ENCODE data around the gene IGFBP6. TPM values are rescaled to one million over a fixed set of nuclear protein-coding genes. Genes with fewer than 3 reads are reported as not detected.

IGFBP6 gene
- total and polyA plus RNA-seq, 2 donors = 39.8 to 461 TPM

DNA sequence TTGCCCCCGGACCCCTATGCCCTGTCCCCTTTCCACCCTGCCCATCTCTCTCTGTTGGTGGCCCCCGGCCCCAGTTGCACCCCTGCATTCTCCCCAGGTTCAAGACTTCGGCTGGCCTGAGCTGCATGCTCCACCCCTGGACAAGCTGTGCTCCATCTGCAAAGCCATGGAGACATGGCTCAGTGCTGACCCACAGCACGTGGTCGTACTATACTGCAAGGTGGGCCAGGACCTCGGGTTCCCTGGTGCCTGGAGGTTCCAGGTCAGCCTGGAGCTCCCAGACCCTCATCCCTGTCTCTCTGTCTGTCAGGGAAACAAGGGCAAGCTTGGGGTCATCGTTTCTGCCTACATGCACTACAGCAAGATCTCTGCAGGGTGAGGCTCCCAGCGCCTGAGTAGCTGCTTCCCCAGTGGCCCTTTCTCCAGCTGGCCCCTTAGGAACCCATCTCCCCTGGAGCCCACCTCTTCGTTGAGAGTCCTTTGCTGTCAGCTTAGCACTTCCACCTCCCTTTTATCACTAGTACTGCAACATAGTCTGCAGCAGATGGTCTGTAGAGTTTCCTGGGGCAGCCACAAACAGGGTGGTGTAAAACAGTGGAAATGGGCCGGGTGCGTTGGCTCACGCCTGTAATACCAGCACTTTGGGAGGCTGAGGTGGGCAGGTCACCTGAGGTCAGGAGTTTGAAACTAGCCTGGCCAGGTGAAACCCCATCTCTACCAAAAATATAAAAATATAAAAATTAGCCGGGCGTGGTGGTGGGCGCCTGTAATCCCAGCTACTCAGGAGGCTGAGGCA is 41.8 kb upstream of the IGFBP6 start:
- Histone ChIP-seq H3K4me1 (ENCODE audit: insufficient read depth) (no peaks in the 10 kb centered on the region), H3K4me3 (ENCODE audit: low read depth, low read length) (no peak overlapping the region), H3K36me3 (ENCODE audit: insufficient read depth) (no peaks in the 10 kb centered on the region), H3K27ac (ENCODE audit: low read depth) (no peak overlapping the region)
- WGBS = 86% methylated on average over 15 of the region's 15 CpGs
- no peak for DNase-seq (ENCODE audit: extremely low spot score)

DNA sequence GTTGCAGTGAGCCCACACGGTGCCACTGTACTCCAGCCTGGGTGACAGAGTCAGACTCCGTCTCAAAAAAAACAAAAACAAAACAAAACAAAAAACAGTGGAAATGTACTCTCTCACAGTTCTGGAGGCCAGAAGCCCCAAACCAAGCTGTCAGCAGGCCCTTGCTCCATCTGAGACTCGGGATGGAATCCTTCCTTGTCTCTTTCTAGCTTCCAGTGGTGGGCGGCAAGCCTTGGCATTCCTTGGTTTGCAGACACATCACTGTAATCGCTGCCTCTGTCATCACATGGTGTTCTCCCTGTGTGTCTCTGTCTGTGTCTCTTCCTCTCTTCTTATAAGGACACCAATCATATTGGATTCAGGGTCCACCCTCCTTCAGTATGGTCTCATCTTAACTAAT is 41.2 kb upstream of the IGFBP6 start:
- DNase-seq (ENCODE audit: extremely low spot score) = no peak
- H3K27ac ChIP-seq (ENCODE audit: low read depth) = no peak overlapping the region
- H3K4me1 ChIP-seq (ENCODE audit: insufficient read depth) = no peaks in the 10 kb centered on the region
- H3K4me3 ChIP-seq (ENCODE audit: low read depth, low read length) = no peak overlapping the region
- no peaks in the 10 kb centered on the region for H3K36me3 ChIP-seq (ENCODE audit: insufficient read depth)
- WGBS = 83% methylated on average over 5 of the region's 5 CpGs

DNA sequence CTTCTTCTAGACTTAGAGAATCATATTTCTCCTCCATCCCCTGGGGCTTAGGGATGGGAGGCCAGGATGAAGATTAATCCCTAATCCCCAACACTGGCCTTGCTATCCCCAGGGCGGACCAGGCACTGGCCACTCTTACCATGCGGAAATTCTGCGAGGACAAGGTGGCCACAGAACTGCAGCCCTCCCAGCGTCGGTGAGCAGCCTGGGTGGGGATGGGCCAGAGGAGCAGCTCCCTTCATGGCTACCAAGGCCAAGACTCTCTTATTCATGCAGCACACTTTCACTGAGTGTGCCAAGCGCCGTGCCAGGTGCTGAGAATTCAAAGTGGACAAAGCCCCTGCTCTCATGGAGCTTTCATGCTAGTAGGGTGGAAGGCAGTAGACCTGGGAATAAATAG is 40.6 kb upstream of the IGFBP6 start:
- Histone ChIP-seq H3K4me1 (ENCODE audit: insufficient read depth) (no peaks in the 10 kb centered on the region), H3K4me3 (ENCODE audit: low read depth, low read length) (no peak overlapping the region), H3K27ac (ENCODE audit: low read depth) (no peak overlapping the region), H3K36me3 (ENCODE audit: insufficient read depth) (no peaks in the 10 kb centered on the region)
- no peak for DNase-seq (ENCODE audit: extremely low spot score)
- WGBS = 90% methylated on average over 7 of the region's 7 CpGs

DNA sequence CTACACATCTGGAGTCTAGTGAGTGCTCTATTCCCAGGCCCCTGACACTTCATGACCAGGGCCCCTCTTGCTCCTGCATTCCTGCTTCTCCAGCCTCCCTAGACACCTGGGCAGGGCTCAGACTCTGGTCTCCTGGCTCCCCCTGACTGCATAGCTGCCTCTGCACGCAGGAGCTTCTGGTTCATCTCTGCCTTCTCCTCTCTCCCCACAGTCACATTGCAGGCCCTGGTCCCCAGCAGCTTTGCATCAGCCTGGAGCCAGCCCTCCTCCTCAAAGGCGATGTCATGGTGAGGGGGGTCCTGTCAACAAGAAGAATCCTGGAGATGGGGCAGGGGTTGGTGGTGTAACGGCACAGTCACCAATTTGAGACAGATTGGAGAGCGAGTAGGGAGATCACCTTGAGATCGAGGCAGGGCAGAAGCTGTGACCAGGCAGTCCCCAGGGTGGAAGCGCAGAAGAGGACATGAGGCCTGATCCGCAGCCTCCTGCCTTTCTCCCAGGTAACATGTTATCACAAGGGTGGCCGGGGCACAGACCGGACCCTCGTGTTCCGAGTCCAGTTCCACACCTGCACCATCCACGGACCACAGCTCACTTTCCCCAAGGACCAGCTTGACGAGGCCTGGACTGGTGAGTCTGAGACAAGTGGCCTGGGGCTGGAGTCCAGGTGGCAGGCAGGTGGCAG is 39.5 kb upstream of the IGFBP6 start:
- no peaks in the 10 kb centered on the region for H3K36me3 ChIP-seq (ENCODE audit: insufficient read depth)

DNA sequence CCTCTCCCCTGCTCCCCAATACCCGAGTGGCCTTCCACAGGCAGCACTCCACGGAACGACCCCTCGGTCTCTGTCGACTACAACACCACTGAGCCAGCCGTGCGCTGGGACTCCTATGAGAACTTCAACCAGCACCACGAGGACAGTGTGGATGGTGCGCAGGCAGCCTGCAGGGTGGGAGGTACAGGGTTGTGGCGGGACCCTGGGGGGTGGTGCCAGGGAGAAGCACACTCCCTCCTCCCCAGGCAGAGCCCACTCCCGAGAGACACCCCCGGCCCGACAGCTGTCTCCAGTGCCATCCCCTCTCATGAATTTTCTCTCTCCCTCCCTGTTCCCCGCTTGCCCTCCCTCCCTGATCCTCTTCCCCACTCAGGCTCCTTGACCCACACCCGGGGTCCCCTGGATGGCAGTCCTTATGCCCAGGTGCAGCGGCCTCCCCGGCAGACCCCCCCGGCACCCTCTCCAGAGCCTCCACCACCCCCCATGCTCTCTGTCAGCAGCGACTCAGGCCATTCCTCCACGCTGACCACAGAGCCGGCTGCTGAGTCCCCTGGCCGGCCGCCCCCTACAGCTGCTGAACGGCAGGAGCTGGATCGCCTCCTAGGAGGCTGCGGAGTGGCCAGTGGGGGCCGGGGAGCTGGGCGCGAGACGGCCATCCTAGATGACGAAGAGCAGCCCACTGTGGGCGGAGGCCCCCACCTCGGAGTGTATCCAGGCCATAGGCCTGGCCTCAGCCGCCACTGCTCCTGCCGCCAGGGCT is 38.6 kb upstream of the IGFBP6 start:
- H3K4me3 ChIP-seq (ENCODE audit: low read depth, low read length) = no peak overlapping the region
- H3K27ac ChIP-seq (ENCODE audit: low read depth) = no peak overlapping the region
- H3K4me1 ChIP-seq (ENCODE audit: insufficient read depth) = no peaks in the 10 kb centered on the region
- no peak for DNase-seq (ENCODE audit: extremely low spot score)
- no peaks in the 10 kb centered on the region for H3K36me3 ChIP-seq (ENCODE audit: insufficient read depth)
- 76% methylated on average over 35 of the region's 35 CpGs for WGBS

More for the DNA sequence above, 39.5 kb upstream of the IGFBP6 start:
- no peaks in the 10 kb centered on the region for H3K4me1 ChIP-seq (ENCODE audit: insufficient read depth)
- no peak overlapping the region for H3K27ac ChIP-seq (ENCODE audit: low read depth)
- no peak for DNase-seq (ENCODE audit: extremely low spot score)
- no peak overlapping the region for H3K4me3 ChIP-seq (ENCODE audit: low read depth, low read length)
- 88% methylated on average over 13 of the region's 13 CpGs for WGBS

DNA sequence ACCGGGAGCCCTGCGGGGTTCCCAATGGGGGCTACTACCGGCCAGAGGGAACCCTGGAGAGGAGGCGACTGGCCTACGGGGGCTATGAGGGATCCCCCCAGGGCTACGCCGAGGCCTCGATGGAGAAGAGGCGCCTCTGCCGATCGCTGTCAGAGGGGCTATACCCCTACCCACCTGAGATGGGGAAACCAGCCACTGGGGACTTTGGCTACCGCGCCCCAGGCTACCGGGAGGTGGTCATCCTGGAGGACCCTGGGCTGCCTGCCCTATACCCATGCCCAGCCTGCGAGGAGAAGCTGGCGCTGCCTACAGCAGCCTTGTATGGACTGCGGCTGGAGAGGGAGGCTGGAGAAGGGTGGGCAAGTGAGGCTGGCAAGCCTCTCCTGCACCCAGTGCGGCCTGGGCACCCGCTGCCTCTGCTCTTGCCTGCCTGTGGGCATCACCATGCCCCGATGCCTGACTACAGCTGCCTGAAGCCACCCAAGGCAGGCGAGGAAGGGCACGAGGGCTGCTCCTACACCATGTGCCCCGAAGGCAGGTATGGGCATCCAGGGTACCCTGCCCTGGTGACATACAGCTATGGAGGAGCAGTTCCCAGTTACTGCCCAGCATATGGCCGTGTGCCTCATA is 37.9 kb upstream of the IGFBP6 start:
- Histone ChIP-seq H3K4me1 (ENCODE audit: insufficient read depth) (no peaks in the 10 kb centered on the region), H3K27ac (ENCODE audit: low read depth) (no peak overlapping the region), H3K4me3 (ENCODE audit: low read depth, low read length) (no peak overlapping the region), H3K36me3 (ENCODE audit: insufficient read depth) (no peaks in the 10 kb centered on the region)
- WGBS = 90% methylated on average over 24 of the region's 24 CpGs
- DNase-seq (ENCODE audit: extremely low spot score) = no peak

DNA sequence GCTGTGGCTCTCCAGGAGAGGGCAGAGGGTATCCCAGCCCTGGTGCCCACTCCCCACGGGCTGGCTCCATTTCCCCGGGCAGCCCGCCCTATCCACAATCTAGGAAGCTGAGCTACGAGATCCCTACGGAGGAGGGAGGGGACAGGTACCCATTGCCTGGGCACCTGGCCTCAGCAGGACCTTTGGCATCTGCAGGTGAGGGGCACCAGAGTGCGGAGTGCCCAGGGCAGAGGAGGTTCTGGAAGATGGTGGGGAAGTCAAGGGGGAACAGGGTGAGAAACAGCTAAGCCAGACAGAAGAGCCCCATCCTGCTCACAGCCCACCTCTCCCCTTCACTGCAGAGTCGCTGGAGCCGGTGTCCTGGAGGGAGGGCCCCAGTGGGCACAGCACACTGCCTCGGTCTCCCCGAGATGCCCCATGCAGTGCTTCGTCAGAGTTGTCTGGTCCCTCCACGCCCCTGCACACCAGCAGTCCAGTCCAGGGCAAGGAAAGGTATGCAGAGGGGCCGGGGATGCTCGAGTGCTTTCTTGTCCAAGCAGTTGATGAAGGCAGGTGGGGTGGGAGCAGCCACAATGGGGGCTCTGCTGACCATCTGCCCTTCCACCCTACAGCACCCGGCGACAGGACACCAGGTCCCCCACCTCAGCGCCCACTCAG is 37.3 kb upstream of the IGFBP6 start:
- H3K4me1 ChIP-seq (ENCODE audit: insufficient read depth) = no peaks in the 10 kb centered on the region
- no peaks in the 10 kb centered on the region for H3K36me3 ChIP-seq (ENCODE audit: insufficient read depth)
- DNase-seq (ENCODE audit: extremely low spot score) = no peak
- 83% methylated on average over 17 of the region's 17 CpGs for WGBS
- no peak overlapping the region for H3K27ac ChIP-seq (ENCODE audit: low read depth)
- H3K4me3 ChIP-seq (ENCODE audit: low read depth, low read length) = no peak overlapping the region

- WGBS = 64% methylated on average over 18 of the region's 18 CpGs
- Histone ChIP-seq H3K4me1 (ENCODE audit: insufficient read depth) (no peaks in the 10 kb centered on the region), H3K4me3 (ENCODE audit: low read depth, low read length) (no peak overlapping the region), H3K36me3 (ENCODE audit: insufficient read depth) (no peaks in the 10 kb centered on the region), H3K27ac (ENCODE audit: low read depth) (peak overlapping the region; percentile 18)
- DNase-seq (ENCODE audit: extremely low spot score) = no peak
Measured at GRCh38 chr12:53060721-53061276, 36.7 kb upstream of the IGFBP6 start.

- H3K36me3 ChIP-seq (ENCODE audit: insufficient read depth) = no peaks in the 10 kb centered on the region
- H3K27ac ChIP-seq (ENCODE audit: low read depth) = no peak overlapping the region
- WGBS = 72% methylated on average over 5 of the region's 5 CpGs
- H3K4me3 ChIP-seq (ENCODE audit: low read depth, low read length) = no peak overlapping the region
- no peaks in the 10 kb centered on the region for H3K4me1 ChIP-seq (ENCODE audit: insufficient read depth)
- no peak for DNase-seq (ENCODE audit: extremely low spot score)
Measured at GRCh38 chr12:53061404-53062010, 36.0 kb upstream of the IGFBP6 start.

- Histone ChIP-seq H3K4me1 (ENCODE audit: insufficient read depth) (no peaks in the 10 kb centered on the region), H3K4me3 (ENCODE audit: low read depth, low read length) (no peak overlapping the region), H3K27ac (ENCODE audit: low read depth) (no peak overlapping the region), H3K36me3 (ENCODE audit: insufficient read depth) (no peaks in the 10 kb centered on the region)
- 76% methylated on average over 20 of the region's 20 CpGs for WGBS
- no peak for DNase-seq (ENCODE audit: extremely low spot score)
Measured at GRCh38 chr12:53062011-53062961, 35.2 kb upstream of the IGFBP6 start.

DNA sequence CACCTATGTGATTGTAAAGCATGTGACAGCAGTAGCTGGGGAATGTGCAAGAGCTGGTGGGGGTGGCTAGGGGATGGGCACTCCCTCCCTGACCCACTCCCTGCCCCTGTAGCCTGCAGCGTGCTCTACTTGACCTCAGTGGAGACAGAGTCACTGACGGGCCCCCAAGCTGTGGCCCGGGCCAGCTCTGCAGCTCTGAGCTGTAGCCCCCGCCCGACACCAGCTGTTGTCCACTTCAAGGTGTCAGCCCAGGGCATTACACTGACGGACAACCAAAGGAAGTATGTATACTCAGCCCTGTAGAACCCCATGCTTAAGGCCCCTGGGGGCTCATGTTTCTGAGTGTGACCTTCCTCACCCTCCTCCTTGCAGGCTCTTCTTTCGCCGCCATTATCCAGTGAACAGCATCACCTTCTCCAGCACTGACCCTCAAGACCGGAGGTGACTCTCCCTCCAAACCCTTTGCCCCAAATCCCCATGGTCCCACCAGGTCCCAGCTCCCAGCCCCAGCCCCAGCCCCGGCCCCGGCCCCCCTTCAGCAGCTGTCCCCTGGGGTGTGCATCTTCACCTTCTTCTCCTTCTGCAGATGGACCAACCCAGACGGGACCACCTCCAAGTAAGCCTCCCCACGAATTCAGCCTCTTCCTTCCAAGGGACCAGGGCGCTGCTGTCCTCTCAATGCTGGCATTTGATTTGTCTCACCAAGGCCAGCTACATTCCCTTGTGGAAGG is 34.3 kb upstream of the IGFBP6 start:
- DNase-seq (ENCODE audit: extremely low spot score) = no peak
- H3K36me3 ChIP-seq (ENCODE audit: insufficient read depth) = no peaks in the 10 kb centered on the region
- H3K27ac ChIP-seq (ENCODE audit: low read depth) = peak overlapping the region; percentile 40
- no peaks in the 10 kb centered on the region for H3K4me1 ChIP-seq (ENCODE audit: insufficient read depth)
- 68% methylated on average over 14 of the region's 14 CpGs for WGBS
- no peak overlapping the region for H3K4me3 ChIP-seq (ENCODE audit: low read depth, low read length)
